Medulla oblongata (tissue), 1 donor: ENCODE results near the gene TRAK1.
"Not testable (repeated sequence)": the region's sequence is repeated elsewhere in the genome, so short reads cannot be mapped to it uniquely, and the experiment has no call there.

Experiments used
- DNase-seq: peaks from one replicate; pipeline ENCODE4 v3.0.0-alpha.2; 2015; ENCODE audit errors: extremely low spot score

The TRAK1 gene

GRCh38 chr3:42098171-42098570 is 7.0 kb downstream of the TRAK1 start:
- DNase-seq, result no peak

- DNase-seq, result no peak
Observed at GRCh38 chr3:42099020-42099765, 8.0 kb downstream of the TRAK1 start.

GRCh38 chr3:42101048-42101447 is 9.9 kb downstream of the TRAK1 start:
- DNase-seq, result peak; percentile 76

GRCh38 chr3:42101481-42101880 is 10.3 kb downstream of the TRAK1 start:
- DNase-seq, result no peak

- DNase-seq, result no peak
Observed at GRCh38 chr3:42102571-42102970, 11.4 kb downstream of the TRAK1 start.

- not testable (repeated sequence) for DNase-seq
Observed at GRCh38 chr3:42103921-42104665, 12.9 kb downstream of the TRAK1 start.

GRCh38 chr3:42105994-42106393 is 14.8 kb downstream of the TRAK1 start:
- DNase-seq, result not testable (repeated sequence)

GRCh38 chr3:42106646-42107045 is 15.5 kb downstream of the TRAK1 start:
- DNase-seq, result no peak

- no peak for DNase-seq
Observed at GRCh38 chr3:42110631-42111030, 19.5 kb downstream of the TRAK1 start.

GRCh38 chr3:42114130-42114725 is 23.1 kb downstream of the TRAK1 start:
- DNase-seq, result peak; percentile 65

GRCh38 chr3:42115215-42115614 is 24.1 kb downstream of the TRAK1 start:
- no peak for DNase-seq

GRCh38 chr3:42115946-42116345 is 24.8 kb downstream of the TRAK1 start:
- DNase-seq, result no peak

GRCh38 chr3:42116466-42116865 is 25.3 kb downstream of the TRAK1 start:
- no peak for DNase-seq

- DNase-seq, result peak; percentile 48
Observed at GRCh38 chr3:42117175-42118008, 26.2 kb downstream of the TRAK1 start.

GRCh38 chr3:42118762-42119361 is 27.7 kb downstream of the TRAK1 start:
- peak; percentile 71 for DNase-seq

- DNase-seq, result no peak
Observed at GRCh38 chr3:42119561-42120355, 28.6 kb downstream of the TRAK1 start.

- no peak for DNase-seq
Observed at GRCh38 chr3:42120866-42121265, 29.7 kb downstream of the TRAK1 start.

- no peak for DNase-seq
Observed at GRCh38 chr3:42122261-42123011, 31.3 kb downstream of the TRAK1 start.

GRCh38 chr3:42123012-42123581 is 31.9 kb downstream of the TRAK1 start:
- no peak for DNase-seq
